Measurements from ENCODE around the gene PEAR1. TPM values are rescaled to one million over a fixed set of nuclear protein-coding genes. Genes with fewer than 3 reads are reported as not detected.

PEAR1 gene
- polyA plus RNA-seq, 1 of the 3 experiments (the other 2 are of a cell fraction): 1.2 TPM

GRCh38 chr1:156844638-156845037, 48.9 kb upstream of the PEAR1 start:
- H3F3A ChIP-seq (replicated peaks; ENCODE audit: insufficient read depth): no peaks in the 10 kb centered on the region
- no peaks in the 10 kb centered on the region for H3K9me3 ChIP-seq
- no peak overlapping the region for H3K4me2 ChIP-seq
- H3K27me3 ChIP-seq (ENCODE audit: insufficient read depth): no peaks in the 10 kb centered on the region
- no peak for TF ChIP-seq EP300 (IDR thresholded peaks at IDR 0.05; ENCODE audit: borderline replicate concordance in 1 of 2, low read depth in 1 of 2, low read length in 1 of 2)
- TF ChIP-seq POLR2AphosphoS5 (IDR thresholded peaks at IDR 0.05; ENCODE audit: low read depth, low read length): no peak
- no peak for TF ChIP-seq IRF3 (IDR thresholded peaks at IDR 0.05; ENCODE audit: low read depth, low read length)
- no peak for TF ChIP-seq ZBTB33 (IDR thresholded peaks at IDR 0.05; ENCODE audit: borderline replicate concordance, low read depth)
- TF ChIP-seq TEAD4 (IDR thresholded peaks at IDR 0.05; ENCODE audit: borderline replicate concordance, insufficient read depth): no peak
- TF ChIP-seq GABPA (IDR thresholded peaks at IDR 0.05; ENCODE audit: low read depth): no peak
- TF ChIP-seq SMC3 (IDR thresholded peaks at IDR 0.05; ENCODE audit: low read depth, low read length): no peak
- TF ChIP-seq NFIC (IDR thresholded peaks at IDR 0.05; ENCODE audit: borderline replicate concordance): no peak
- TF ChIP-seq FOSL2 (IDR thresholded peaks at IDR 0.05; ENCODE audit: borderline replicate concordance, low read depth): no peak
- TF ChIP-seq, protein P1, sequence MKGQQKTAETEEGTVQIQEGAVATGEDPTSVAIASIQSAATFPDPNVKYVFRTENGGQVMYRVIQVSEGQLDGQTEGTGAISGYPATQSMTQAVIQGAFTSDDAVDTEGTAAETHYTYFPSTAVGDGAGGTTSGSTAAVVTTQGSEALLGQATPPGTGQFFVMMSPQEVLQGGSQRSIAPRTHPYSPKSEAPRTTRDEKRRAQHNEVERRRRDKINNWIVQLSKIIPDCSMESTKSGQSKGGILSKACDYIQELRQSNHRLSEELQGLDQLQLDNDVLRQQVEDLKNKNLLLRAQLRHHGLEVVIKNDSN (IDR thresholded peaks at IDR 0.05; ENCODE audit: borderline replicate concordance, low read depth): no peak
- TF ChIP-seq MEF2A (IDR thresholded peaks at IDR 0.05; ENCODE audit: borderline replicate concordance, low read depth): no peak
- TF ChIP-seq RCOR1 (IDR thresholded peaks at IDR 0.05; ENCODE audit: low read length): no peak
- no peak for TF ChIP-seq CTCF (IDR thresholded peaks at IDR 0.05)
- no peak for TF ChIP-seq CHD2 (IDR thresholded peaks at IDR 0.05; ENCODE audit: low read length, partially characterized antibody)
- no peaks in the 10 kb centered on the region for H4K20me1 ChIP-seq (ENCODE audit: insufficient read depth)
- ChIA-PET CTCF (interaction anchor here (1.0 to 3.7 kb wide), 2 partner anchors 13 to 15 kb away, joined by 4 to 16 read pairs; partner anchors contain the start of gene NTRK1), POLR2A (no interaction called here)
- no peak for DNase-seq
- H3K79me2 ChIP-seq (ENCODE audit: insufficient read depth): no peaks in the 10 kb centered on the region
- H2AFZ ChIP-seq (ENCODE audit: low read depth): no peak overlapping the region
- 78% methylated on average over 14 of the region's 14 CpGs for WGBS (ENCODE audit: low lambda C conversion rate)
- no peaks in the 10 kb centered on the region for H3K36me3 ChIP-seq (replicated peaks in 1 of 2; ENCODE audit: control insufficient read depth in 1 of 2, insufficient read depth in 2 of 2, low read length in 1 of 2)
- no peak overlapping the region for H3K4me3 ChIP-seq (ENCODE audit: low read depth in 2 of 2, low read length in 1 of 2)
- no peak overlapping the region for H3K27ac ChIP-seq (ENCODE audit: low read depth in 2 of 2, low read length in 1 of 2)
- peaks cover 0 to 11% of the 10 kb centered on the region in 2 experiments; a peak in 1 of 4 replicates for H3K4me1 ChIP-seq (ENCODE audit: control insufficient read depth in 1 of 2, insufficient read depth in 2 of 2, low read depth in 1 of 2, low read length in 1 of 2)
- H3K9me2 ChIP-seq: no peaks in the 10 kb centered on the region
- H3K9ac ChIP-seq: no peak overlapping the region
